Fibroblast of skin of right quadriceps (primary cell): Measurements from ENCODE around the gene DOCK7.
"Not testable (repeated sequence)": the region's sequence is repeated elsewhere in the genome, so short reads cannot be mapped to it uniquely, and the experiment has no call there.

Experiments
- DNase-seq: peaks from one replicate; pipeline ENCODE4 v3.0.0-alpha.2; 2013

The DOCK7 gene

GRCh38 chr1:62528015-62528414, 160.2 kb downstream of the DOCK7 start:
- DNase-seq, result no peak

- not testable (repeated sequence) for DNase-seq
These were observed 160.8 kb downstream of the DOCK7 start for GRCh38 chr1:62527346-62527745.

- no peak for DNase-seq
These were observed 164.3 kb downstream of the DOCK7 start for GRCh38 chr1:62523860-62524259.

- no peak for DNase-seq
These were observed 171.6 kb downstream of the DOCK7 start for GRCh38 chr1:62516600-62516999.

GRCh38 chr1:62514746-62515423, 173.3 kb downstream of the DOCK7 start:
- DNase-seq, result peak; percentile 18

GRCh38 chr1:62513013-62513412, 175.2 kb downstream of the DOCK7 start:
- DNase-seq, result no peak

GRCh38 chr1:62509028-62509427, 179.2 kb downstream of the DOCK7 start:
- no peak for DNase-seq

GRCh38 chr1:62508187-62508758, 179.9 kb downstream of the DOCK7 start:
- DNase-seq, result peak; percentile 39

- no peak for DNase-seq
These were observed 188.0 kb downstream of the DOCK7 start for GRCh38 chr1:62500210-62500609.

- DNase-seq, result no peak
These were observed 194.0 kb downstream of the DOCK7 start for GRCh38 chr1:62494137-62494536.

GRCh38 chr1:62493656-62494055, 194.5 kb downstream of the DOCK7 start:
- no peak for DNase-seq

- DNase-seq, result no peak
These were observed 195.7 kb downstream of the DOCK7 start for GRCh38 chr1:62492521-62492920.

GRCh38 chr1:62487956-62488355, 200.2 kb downstream of the DOCK7 start:
- DNase-seq, result no peak

- no peak for DNase-seq
These were observed 203.2 kb downstream of the DOCK7 start for GRCh38 chr1:62484824-62485468.

- peak; percentile 12 for DNase-seq
These were observed 206.5 kb downstream of the DOCK7 start for GRCh38 chr1:62481681-62482080.

GRCh38 chr1:62476525-62477219, 211.5 kb downstream of the DOCK7 start:
- no peak for DNase-seq

- peak; percentile 19 for DNase-seq
These were observed 221.1 kb downstream of the DOCK7 start for GRCh38 chr1:62467092-62467491.

GRCh38 chr1:62462370-62462769, 225.8 kb downstream of the DOCK7 start:
- DNase-seq, result peak; percentile 61

- no peak for DNase-seq
These were observed 230.2 kb downstream of the DOCK7 start for GRCh38 chr1:62457955-62458354.

GRCh38 chr1:62452951-62453350, 235.2 kb downstream of the DOCK7 start:
- DNase-seq, result no peak

GRCh38 chr1:62450301-62450700, 237.9 kb downstream of the DOCK7 start:
- no peak for DNase-seq

- no peak for DNase-seq
These were observed 239.8 kb downstream of the DOCK7 start for GRCh38 chr1:62448221-62448933.

GRCh38 chr1:62444701-62445100, 243.5 kb downstream of the DOCK7 start:
- no peak for DNase-seq
